HCT116 (cell line): ENCODE measurements around the gene AQP12B.

Experiments used
- EZH2phosphoT487 ChIP-seq: fragments of 200-600 bp; IDR thresholded peaks from 2 replicates; pipeline ENCODE4 v1.6.1; 2018; ENCODE audit warnings: antibody characterized with exemption, borderline replicate concordance
- POLR2AphosphoS5 ChIP-seq: IDR thresholded peaks from 2 replicates; pipeline ENCODE4 v1.6.1; 2011; ENCODE audit warnings: mild to moderate bottlenecking, low read depth, low read length, moderate library complexity
- YY1 ChIP-seq: IDR thresholded peaks from 2 replicates; pipeline ENCODE4 v1.6.1; 2011; ENCODE audit warnings: low read length, low read depth, moderate library complexity, mild to moderate bottlenecking; ENCODE audit not compliant: insufficient replicate concordance; ENCODE audit errors: extremely low read depth
- ZFX ChIP-seq: fragments of 450-650 bp; IDR thresholded peaks from 2 replicates; pipeline ENCODE4 v1.6.1; 2017
- TF ChIP-seq, protein P1 (sequence below), 3 experiments: fragments of 200-600 bp in 1 of 3; sonication (generic) in 1 of 3; IDR thresholded peaks in 2 of 3; conservative IDR thresholded peaks in 1 of 3; 2 replicates each; pipeline ENCODE4 v1.5.1; 2012 to 2017; ENCODE audit warnings: low read depth in 2 of 3, low read length in 2 of 3, antibody characterized with exemption in 1 of 3, borderline replicate concordance in 1 of 3, control low read depth in 1 of 3, mild to moderate bottlenecking in 1 of 3, mixed read lengths in 1 of 3, mixed run types in 1 of 3, moderate library complexity in 1 of 3; ENCODE audit not compliant: insufficient read depth in 1 of 3

DNA sequence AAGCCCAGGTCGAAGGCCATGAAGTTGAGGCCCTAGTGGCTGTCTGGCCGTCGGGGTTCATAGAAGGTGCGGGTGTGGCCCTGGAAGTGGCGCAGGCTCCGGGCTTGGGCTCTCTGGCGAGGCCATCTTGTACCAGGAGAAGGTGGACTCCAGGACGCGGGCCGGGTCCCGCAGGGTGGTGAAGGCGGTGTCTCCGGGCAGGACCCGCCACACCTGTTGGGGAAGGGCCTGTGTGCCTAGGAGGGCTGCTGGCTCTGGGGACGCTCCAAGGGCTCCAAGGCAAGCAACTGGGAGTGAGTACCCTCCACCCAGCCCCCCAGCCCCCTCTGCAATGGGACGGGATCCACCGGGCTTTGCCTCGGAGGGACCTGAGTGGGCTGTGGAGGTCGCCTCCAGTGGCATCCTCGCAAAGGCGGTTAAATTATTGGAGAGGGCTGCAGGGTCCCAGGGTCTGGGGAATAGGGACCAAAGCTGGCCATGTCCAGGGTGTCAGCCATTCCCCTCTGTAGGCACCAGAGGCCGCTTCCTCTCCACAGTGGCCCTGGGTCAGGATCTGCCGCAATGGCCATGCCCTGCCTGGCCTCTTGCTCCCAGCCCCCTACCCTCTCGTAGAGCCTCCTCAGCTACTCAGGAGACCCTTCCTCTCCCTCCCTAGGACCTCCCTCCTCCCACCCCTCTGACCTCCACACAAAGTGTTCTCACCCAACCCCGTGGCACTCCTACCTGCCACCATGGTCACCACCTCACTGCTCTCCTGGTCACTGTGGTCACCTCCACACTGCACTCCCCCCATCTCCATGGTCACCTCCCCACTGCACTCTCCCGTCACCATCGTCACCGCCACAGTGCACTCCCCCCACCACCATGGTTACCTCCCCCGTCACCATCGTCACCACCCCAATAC lies 19.3 kb upstream of the AQP12B start:
- TF ChIP-seq YY1 (no peak), EZH2phosphoT487 (no peak), ZFX (no peak), POLR2AphosphoS5 (no peak)
- TF ChIP-seq, protein P1, sequence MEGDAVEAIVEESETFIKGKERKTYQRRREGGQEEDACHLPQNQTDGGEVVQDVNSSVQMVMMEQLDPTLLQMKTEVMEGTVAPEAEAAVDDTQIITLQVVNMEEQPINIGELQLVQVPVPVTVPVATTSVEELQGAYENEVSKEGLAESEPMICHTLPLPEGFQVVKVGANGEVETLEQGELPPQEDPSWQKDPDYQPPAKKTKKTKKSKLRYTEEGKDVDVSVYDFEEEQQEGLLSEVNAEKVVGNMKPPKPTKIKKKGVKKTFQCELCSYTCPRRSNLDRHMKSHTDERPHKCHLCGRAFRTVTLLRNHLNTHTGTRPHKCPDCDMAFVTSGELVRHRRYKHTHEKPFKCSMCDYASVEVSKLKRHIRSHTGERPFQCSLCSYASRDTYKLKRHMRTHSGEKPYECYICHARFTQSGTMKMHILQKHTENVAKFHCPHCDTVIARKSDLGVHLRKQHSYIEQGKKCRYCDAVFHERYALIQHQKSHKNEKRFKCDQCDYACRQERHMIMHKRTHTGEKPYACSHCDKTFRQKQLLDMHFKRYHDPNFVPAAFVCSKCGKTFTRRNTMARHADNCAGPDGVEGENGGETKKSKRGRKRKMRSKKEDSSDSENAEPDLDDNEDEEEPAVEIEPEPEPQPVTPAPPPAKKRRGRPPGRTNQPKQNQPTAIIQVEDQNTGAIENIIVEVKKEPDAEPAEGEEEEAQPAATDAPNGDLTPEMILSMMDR (IDR thresholded peaks at IDR 0.05 in 2 of 3, conservative IDR thresholded peaks at IDR 0.05 in 1 of 3; ENCODE audit: borderline replicate concordance in 1 of 3, insufficient read depth in 1 of 3, low read depth in 2 of 3, low read length in 2 of 3), result no peak
